ENCODE data around the gene ELOVL7.
"Not testable (repeated sequence)": the region's sequence is repeated elsewhere in the genome, so short reads cannot be mapped to it uniquely, and the experiment has no call there.

Gene ELOVL7

GRCh38 chr5:60811105-60811504, 33.0 kb downstream of the ELOVL7 start:
- H3K27ac ChIP-seq (ENCODE audit: low read depth, low read length): no peak overlapping the region
- no peak overlapping the region for H3K9ac ChIP-seq (ENCODE audit: low read depth, low read length)
- H3K36me3 ChIP-seq (ENCODE audit: insufficient read depth, low read length): no peaks in the 10 kb centered on the region
- H3K27me3 ChIP-seq (ENCODE audit: insufficient read depth, low read length): no peaks in the 10 kb centered on the region
- H3K4me1 ChIP-seq (ENCODE audit: insufficient read depth, low read length): peaks cover 12% of the 10 kb centered on the region
- H3K9me3 ChIP-seq (ENCODE audit: insufficient read depth, low read depth, low read length): no peaks in the 10 kb centered on the region
- H3K4me3 ChIP-seq (ENCODE audit: low read length): no peak overlapping the region

DNA sequence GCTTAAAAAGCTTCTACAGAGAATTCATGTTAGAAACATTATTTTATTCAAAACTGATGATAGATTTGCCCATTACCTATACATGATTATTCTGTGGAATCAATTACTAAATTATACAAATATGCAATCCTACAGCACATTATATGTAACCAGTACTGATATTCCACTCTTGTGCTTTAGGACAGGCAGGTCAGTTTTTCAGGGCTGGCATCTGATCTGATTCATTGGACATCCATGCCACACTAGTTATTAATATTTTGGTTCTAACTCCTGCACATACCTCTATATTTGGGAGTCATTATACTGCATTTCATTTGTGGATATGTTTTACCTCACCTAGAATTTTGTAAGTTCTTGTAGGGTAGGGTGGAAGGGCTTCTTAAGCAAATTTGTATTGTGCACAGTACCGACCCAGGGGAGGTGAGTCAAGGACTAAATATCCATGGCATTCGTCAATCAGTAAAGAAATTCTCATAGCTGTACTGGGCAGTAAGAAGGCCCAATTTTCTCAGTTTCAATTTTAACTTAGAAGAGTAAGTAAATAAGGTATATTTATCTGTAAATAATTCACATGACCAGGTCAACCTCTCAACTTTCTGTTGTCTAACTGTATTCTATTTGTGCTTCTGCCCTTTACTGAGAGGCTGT, 33.5 kb downstream of the ELOVL7 start:
- Histone ChIP-seq H3K4me1 (ENCODE audit: insufficient read depth, low read length) (peaks cover 12% of the 10 kb centered on the region), H3K4me3 (ENCODE audit: low read length) (no peak overlapping the region), H3K27ac (ENCODE audit: low read depth, low read length) (no peak overlapping the region), H3K9me3 (ENCODE audit: insufficient read depth, low read depth, low read length) (no peaks in the 10 kb centered on the region), H3K36me3 (ENCODE audit: insufficient read depth, low read length) (no peaks in the 10 kb centered on the region), H3K27me3 (ENCODE audit: insufficient read depth, low read length) (no peaks in the 10 kb centered on the region), H3K9ac (ENCODE audit: low read depth, low read length) (no peak overlapping the region)
- 73% methylated on average over 2 of the region's 2 CpGs for WGBS

- Histone ChIP-seq H3K27me3 (ENCODE audit: insufficient read depth, low read length) (no peaks in the 10 kb centered on the region), H3K4me3 (ENCODE audit: low read length) (no peak overlapping the region), H3K9me3 (ENCODE audit: insufficient read depth, low read depth, low read length) (no peaks in the 10 kb centered on the region), H3K27ac (ENCODE audit: low read depth, low read length) (no peak overlapping the region), H3K4me1 (ENCODE audit: insufficient read depth, low read length) (peaks cover 12% of the 10 kb centered on the region), H3K36me3 (ENCODE audit: insufficient read depth, low read length) (no peaks in the 10 kb centered on the region), H3K9ac (ENCODE audit: low read depth, low read length) (no peak overlapping the region)
- 91% methylated on average over 1 of the region's 1 CpG for WGBS
Observed at GRCh38 chr5:60809891-60810425, 34.1 kb downstream of the ELOVL7 start.

- Histone ChIP-seq H3K4me3 (ENCODE audit: low read length) (no peak overlapping the region), H3K36me3 (ENCODE audit: insufficient read depth, low read length) (no peaks in the 10 kb centered on the region), H3K27ac (ENCODE audit: low read depth, low read length) (no peak overlapping the region), H3K9ac (ENCODE audit: low read depth, low read length) (no peak overlapping the region), H3K27me3 (ENCODE audit: insufficient read depth, low read length) (no peaks in the 10 kb centered on the region), H3K9me3 (ENCODE audit: insufficient read depth, low read depth, low read length) (no peaks in the 10 kb centered on the region), H3K4me1 (ENCODE audit: insufficient read depth, low read length) (peaks cover 12% of the 10 kb centered on the region)
- 48% methylated on average over 5 of the region's 5 CpGs for WGBS
Observed at GRCh38 chr5:60806591-60807243, 37.4 kb downstream of the ELOVL7 start.

DNA sequence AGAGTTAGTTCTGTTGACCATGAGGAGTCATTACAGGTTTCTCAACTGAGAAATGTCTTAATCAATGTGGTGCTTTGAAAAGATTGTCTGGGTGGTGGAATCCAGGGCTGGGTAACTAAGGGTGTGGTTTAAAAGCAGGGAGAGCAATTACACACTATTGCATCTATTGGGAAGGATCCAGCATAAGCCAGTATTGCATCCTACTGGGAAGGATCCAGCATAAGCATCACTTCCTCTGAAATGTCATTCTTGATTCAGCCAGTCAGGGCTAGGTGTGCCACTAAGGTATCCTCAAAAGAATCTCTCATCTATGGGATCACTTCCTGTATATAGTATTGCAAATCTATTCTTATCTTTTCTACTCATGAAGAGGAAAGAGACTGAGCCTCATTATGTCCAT, 38.6 kb downstream of the ELOVL7 start:
- Histone ChIP-seq H3K4me1 (ENCODE audit: insufficient read depth, low read length) (peaks cover 12% of the 10 kb centered on the region), H3K4me3 (ENCODE audit: low read length) (no peak overlapping the region), H3K9ac (ENCODE audit: low read depth, low read length) (no peak overlapping the region), H3K36me3 (ENCODE audit: insufficient read depth, low read length) (no peaks in the 10 kb centered on the region), H3K27me3 (ENCODE audit: insufficient read depth, low read length) (no peaks in the 10 kb centered on the region), H3K9me3 (ENCODE audit: insufficient read depth, low read depth, low read length) (no peaks in the 10 kb centered on the region), H3K27ac (ENCODE audit: low read depth, low read length) (no peak overlapping the region)

DNA sequence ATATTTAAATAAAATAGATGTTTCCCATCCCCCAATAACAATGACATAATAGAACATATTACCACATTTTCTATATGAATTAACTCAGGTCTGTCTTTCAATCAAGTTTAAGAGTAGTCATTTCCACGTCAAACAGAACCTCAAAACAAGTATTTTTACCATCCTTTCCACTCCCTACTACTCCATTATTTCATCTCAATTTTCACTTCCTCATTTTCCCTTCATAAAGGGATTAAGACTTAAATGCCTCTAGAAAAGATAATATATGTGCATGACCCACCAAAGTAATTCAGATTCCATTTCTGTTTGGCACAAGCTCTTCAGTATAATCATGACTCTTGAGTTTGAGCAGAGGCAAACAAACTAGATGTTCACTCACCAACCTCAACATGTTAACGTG, 40.4 kb downstream of the ELOVL7 start:
- Histone ChIP-seq H3K9me3 (ENCODE audit: insufficient read depth, low read depth, low read length) (no peaks in the 10 kb centered on the region), H3K36me3 (ENCODE audit: insufficient read depth, low read length) (no peaks in the 10 kb centered on the region), H3K27me3 (ENCODE audit: insufficient read depth, low read length) (no peaks in the 10 kb centered on the region), H3K9ac (ENCODE audit: low read depth, low read length) (no peak overlapping the region), H3K27ac (ENCODE audit: low read depth, low read length) (no peak overlapping the region), H3K4me3 (ENCODE audit: low read length) (no peak overlapping the region), H3K4me1 (ENCODE audit: insufficient read depth, low read length) (peaks cover 13% of the 10 kb centered on the region)
- WGBS: 95% methylated on average over 2 of the region's 2 CpGs

DNA sequence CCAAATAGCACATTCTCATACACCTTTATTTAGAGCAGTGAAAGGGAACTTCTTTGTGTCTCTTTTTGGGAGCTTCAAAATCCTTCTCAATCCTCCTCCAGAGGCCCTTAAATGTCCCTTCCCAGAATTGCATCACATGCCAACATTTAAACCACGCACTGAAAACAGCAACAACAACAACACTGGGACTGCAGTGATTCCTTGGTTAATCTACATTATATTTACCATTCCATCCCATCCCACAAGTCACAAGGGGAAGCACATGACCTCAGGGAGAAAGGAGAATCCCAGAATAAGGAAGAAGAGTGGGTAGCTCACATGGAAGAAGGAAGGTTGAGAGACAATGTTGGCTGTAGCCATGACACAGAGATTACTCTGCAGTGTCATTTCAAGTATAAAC, 41.1 kb downstream of the ELOVL7 start:
- no peaks in the 10 kb centered on the region for H3K27me3 ChIP-seq (ENCODE audit: insufficient read depth, low read length)
- WGBS: 88% methylated on average over 1 of the region's 1 CpG
- no peaks in the 10 kb centered on the region for H3K36me3 ChIP-seq (ENCODE audit: insufficient read depth, low read length)
- peaks cover 20% of the 10 kb centered on the region for H3K4me1 ChIP-seq (ENCODE audit: insufficient read depth, low read length)
- no peak overlapping the region for H3K4me3 ChIP-seq (ENCODE audit: low read length)
- H3K9me3 ChIP-seq (ENCODE audit: insufficient read depth, low read depth, low read length): no peaks in the 10 kb centered on the region
- no peak overlapping the region for H3K9ac ChIP-seq (ENCODE audit: low read depth, low read length)
- no peak overlapping the region for H3K27ac ChIP-seq (ENCODE audit: low read depth, low read length)

GRCh38 chr5:60802226-60802625, 41.8 kb downstream of the ELOVL7 start:
- 89% methylated on average over 1 of the region's 2 CpGs for WGBS
- no peaks in the 10 kb centered on the region for H3K27me3 ChIP-seq (ENCODE audit: insufficient read depth, low read length)
- no peak overlapping the region for H3K27ac ChIP-seq (ENCODE audit: low read depth, low read length)
- H3K4me3 ChIP-seq (ENCODE audit: low read length): no peak overlapping the region
- no peaks in the 10 kb centered on the region for H3K9me3 ChIP-seq (ENCODE audit: insufficient read depth, low read depth, low read length)
- H3K36me3 ChIP-seq (ENCODE audit: insufficient read depth, low read length): no peaks in the 10 kb centered on the region
- peaks cover 23% of the 10 kb centered on the region for H3K4me1 ChIP-seq (ENCODE audit: insufficient read depth, low read length)
- H3K9ac ChIP-seq (ENCODE audit: low read depth, low read length): no peak overlapping the region

DNA sequence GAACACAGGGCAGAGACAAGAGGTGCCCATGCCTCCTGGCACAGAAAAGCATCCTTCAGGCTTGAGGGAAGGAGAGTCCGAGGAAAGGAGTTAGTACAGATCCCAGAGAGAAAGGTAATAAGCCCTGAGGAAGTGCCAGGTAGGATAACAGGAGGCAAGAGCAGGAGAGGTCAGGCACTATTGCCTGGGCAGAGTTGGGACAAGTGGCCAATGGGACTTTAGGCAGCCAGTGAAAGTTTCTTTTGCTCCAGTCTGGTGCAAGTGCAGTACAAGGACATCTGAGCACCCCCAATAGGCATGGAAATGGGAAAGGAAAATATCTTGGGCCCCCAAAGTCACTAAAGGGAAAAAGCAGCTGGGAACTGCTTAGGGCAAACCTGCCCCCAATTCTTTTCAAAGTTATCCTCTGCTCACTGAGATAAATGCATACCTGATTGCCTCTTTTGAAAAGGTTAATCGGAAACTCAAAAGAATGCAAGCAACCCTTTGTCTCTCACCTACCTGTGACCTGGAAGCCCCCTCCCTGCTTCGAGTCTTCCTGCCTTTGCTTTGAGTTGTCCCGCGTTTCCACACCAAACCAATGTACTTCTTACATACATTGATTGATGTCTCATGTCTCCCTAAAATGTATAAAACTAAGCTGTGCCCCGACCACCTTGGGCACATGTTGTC, 46.5 kb downstream of the ELOVL7 start:
- Histone ChIP-seq H3K27ac (ENCODE audit: low read depth, low read length) (peak overlapping the region; percentile 60; the same call in 1 of the 2 replicates), H3K27me3 (ENCODE audit: insufficient read depth, low read length) (no peaks in the 10 kb centered on the region), H3K4me1 (ENCODE audit: insufficient read depth, low read length) (peaks cover 22% of the 10 kb centered on the region), H3K9me3 (ENCODE audit: insufficient read depth, low read depth, low read length) (no peaks in the 10 kb centered on the region), H3K4me3 (ENCODE audit: low read length) (peak overlapping the region; percentile 35), H3K36me3 (ENCODE audit: insufficient read depth, low read length) (no peaks in the 10 kb centered on the region), H3K9ac (ENCODE audit: low read depth, low read length) (no peak overlapping the region)
- WGBS: 22% methylated on average over 6 of the region's 6 CpGs

DNA sequence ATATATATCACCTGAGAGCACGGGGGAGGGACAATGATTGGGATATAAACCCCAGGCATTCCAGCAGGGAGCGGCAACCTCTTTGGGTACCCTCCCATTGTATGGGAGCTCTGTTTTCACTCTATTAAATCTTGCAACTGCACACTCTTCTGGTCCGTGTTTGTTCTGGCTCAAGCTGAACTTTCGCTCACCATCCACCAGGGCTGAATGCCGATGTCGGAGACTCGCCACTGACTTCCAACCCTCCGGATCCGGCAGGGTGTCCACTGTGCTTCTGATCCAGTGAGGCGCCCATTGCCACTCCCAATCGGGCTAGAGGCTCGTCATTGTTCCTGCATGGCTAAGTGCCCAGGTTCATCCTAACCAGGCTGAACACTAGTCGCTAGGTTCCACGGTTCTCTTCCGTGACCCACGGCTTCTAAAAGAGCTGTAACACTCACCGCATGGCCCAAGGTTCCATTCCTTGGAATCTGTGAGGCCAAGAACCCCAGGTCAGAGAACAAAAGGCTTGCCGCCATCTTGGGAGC, 48.6 kb downstream of the ELOVL7 start:
- H3K27me3 ChIP-seq (ENCODE audit: insufficient read depth, low read length); H3K4me3 ChIP-seq (ENCODE audit: low read length); H3K9me3 ChIP-seq (ENCODE audit: insufficient read depth, low read depth, low read length); H3K27ac ChIP-seq (ENCODE audit: low read depth, low read length); H3K36me3 ChIP-seq (ENCODE audit: insufficient read depth, low read length); H3K9ac ChIP-seq (ENCODE audit: low read depth, low read length): not testable (repeated sequence)
- WGBS: 92% methylated on average over 18 of the region's 18 CpGs
- peaks cover 22% of the 10 kb centered on the region for H3K4me1 ChIP-seq (ENCODE audit: insufficient read depth, low read length)

DNA sequence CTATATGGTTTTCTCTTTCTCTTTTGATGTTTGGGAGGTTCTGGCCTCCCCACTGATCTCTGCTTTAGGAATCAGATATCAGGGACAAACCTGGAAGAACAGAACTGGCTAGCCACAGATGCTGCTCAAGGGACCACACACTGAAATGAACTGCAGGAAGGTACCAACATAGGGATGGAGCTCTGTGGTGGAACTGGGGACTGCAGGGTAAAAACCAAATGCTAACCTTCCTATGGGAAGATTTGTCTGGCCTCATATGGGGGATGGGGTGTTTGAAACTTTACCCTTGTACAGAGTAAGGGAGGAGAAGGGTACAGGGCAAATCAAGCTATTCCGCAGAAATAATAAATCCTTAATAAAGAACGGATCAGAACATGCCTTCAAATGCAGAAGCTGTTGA, 49.4 kb downstream of the ELOVL7 start:
- Histone ChIP-seq H3K9me3 (ENCODE audit: insufficient read depth, low read depth, low read length) (no peaks in the 10 kb centered on the region), H3K36me3 (ENCODE audit: insufficient read depth, low read length) (no peaks in the 10 kb centered on the region), H3K9ac (ENCODE audit: low read depth, low read length) (no peak overlapping the region), H3K4me3 (ENCODE audit: low read length) (no peak overlapping the region), H3K4me1 (ENCODE audit: insufficient read depth, low read length) (peaks cover 22% of the 10 kb centered on the region), H3K27ac (ENCODE audit: low read depth, low read length) (no peak overlapping the region), H3K27me3 (ENCODE audit: insufficient read depth, low read length) (no peaks in the 10 kb centered on the region)
- 95% methylated on average over 2 of the region's 2 CpGs for WGBS
